Cerebellar nuclear complex (tissue), 1 donor: ENCODE measurements around the gene SSUH2.
"Not testable (repeated sequence)": the region's sequence is repeated elsewhere in the genome, so short reads cannot be mapped to it uniquely, and the experiment has no call there.

Experiments
- DNase-seq, 2 experiments: peaks; one replicate each; lab custom pipeline; 2025; lab: John Stamatoyannopoulos, UW

The SSUH2 gene

DNA sequence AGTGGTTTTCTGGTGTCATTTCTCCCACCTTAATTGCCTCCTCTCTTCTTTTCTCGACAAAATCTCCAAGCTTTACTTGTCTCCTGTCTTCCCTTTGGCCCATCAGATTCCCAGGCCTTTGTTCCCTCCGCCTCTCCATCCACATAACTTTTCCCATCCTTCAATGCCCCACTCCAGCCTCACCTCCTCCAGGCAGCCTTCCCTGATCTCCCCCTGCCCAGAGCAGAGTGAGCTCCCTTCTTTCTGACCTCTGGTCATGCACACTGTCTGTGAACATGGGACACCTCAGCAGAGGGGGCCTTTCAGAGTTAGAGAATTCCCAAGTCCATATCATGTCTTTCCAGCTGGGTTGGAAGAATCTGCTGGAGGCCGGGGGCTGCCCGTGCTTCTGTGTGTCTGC is 14.6 kb upstream of the SSUH2 start:
- DNase-seq: no peak

DNA sequence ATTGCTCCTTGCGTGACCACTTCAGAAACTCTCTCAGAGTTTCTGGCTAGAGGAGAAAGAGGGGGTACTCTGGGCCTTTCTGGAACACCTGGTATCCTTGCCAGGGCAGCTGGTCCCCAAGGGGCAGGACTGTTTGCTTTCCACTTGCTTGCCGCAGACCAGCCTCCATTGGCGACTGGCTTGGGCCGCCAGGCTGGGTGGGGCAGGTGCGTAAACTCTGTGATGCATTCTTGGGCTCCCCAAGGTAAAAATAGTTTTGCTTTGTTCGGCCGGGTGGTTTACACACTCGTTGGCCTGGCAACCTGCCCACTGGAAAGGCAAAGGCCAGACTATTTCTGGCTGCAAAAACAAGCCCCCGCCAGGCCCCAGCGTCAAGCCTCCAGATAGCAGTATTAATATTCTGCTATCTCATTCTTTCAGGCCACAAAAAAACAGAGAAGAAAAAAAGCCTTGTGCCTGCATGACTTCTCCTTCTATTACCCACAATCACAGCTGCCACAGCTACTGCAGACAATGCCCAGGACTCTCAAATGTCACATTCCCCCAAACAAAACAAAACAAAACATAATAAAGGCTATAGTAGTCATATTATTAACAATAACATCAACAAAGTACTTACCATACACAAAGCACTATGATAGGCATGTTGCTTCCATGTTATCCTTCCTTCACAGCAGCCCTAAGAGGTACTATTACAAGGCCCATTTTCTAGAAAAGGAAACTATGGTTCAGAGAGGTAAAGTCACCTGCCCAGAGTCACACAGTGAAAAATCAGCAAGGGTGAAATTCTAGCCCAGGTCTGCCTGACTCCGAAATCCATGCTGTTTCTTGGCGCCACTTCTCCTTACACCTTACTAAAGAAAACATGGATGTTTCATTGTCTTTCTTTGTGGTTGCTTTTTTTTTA is 14.0 kb upstream of the SSUH2 start:
- no peak for DNase-seq

DNA sequence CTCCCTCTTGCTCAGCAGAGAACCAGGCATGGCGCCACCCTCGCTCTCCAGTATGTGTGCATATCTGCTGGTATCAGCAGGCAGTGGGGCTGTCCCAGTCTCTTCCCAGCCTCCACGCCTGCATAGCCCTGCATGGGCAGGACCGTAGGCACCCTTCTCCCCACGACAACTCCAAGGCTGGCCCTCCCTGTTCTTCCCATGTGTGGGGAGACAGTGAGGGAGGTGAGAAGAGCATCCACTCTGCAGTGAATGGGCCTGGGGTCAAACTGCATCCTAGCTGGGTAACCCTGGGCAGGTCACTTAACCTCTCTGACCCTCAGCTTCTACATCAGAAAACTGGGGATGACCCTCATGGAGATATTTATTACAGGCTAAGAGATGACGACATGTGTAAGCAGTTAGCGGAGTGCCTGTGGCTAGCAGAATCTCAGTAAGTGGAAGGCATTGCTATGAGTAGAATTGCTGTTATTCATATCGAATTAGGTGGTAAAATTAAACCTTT is 13.3 kb upstream of the SSUH2 start:
- DNase-seq: no peak

DNA sequence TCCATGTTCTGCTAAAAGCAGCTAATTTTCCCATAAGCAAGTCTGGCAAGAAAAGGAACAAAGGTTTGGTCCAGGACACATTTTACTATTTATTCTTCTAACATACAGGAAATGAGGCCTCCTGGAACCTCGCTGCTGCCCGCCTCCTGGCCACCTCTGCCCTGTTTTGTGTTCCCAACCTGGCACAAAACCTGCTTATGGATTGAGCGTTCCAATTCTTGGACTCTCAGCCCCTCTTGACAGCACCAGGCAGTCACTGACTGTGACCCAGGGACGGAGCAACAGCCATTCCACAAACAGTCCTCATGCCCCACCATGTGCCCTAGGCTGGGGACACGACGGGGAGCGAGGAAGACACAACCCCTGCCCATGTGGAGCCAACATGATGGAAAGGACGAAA is 11.6 kb upstream of the SSUH2 start:
- DNase-seq: no peak

DNA sequence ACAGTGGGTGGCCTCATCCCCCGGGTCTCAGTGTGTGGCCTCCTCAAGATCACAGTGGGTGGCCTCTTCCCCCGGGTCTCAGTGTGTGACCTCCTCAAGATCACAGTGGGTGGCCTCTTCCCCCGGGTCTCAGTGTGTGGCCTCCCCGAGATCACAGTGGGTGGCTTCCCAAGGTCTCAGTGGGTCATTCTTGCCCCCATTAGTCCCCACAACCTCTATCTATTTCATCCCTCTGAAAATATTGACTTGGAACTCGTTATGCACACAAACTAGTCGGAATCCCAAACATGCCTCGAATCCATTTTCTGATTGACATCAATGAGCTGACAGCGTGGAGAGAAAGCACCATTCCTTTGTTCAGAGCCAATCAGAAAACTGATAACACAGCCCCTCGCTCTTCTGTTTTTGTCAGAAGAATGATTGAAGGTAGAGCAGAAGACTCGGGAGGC is 10.8 kb upstream of the SSUH2 start:
- DNase-seq: no peak

DNA sequence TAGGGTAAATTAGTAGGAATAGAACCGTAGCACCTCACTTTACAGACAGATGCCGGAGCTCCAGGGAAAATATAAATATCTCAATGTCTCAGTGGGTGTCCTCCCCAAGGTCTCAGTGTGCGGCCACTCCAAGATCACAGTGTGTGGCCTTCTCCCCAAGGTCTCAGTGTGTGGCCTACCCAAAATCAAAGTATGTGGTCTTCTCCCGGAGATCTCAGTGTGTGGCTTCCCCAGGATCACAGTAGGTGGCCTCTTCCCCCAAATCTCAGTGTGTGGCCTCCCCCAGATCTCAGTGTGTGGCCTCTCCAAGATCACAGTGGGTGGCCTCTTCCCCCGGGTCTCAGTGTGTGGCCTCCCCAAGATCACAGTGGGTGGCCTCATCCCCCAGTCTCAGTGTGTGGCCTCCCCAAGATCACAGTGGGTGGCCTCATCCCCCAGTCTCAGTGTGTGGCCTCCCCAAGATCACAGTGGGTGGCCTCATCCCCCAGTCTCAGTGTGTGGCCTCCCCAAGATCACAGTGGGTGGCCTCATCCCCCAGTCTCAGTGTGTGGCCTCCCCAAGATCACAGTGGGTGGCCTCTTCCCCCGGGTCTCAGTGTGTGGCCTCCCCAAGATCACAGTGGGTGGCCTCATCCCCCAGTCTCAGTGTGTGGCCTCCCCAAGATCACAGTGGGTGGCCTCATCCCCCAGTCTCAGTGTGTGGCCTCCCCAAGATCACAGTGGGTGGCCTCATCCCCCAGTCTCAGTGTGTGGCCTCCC is 10.2 kb upstream of the SSUH2 start:
- DNase-seq: not testable (repeated sequence)

DNA sequence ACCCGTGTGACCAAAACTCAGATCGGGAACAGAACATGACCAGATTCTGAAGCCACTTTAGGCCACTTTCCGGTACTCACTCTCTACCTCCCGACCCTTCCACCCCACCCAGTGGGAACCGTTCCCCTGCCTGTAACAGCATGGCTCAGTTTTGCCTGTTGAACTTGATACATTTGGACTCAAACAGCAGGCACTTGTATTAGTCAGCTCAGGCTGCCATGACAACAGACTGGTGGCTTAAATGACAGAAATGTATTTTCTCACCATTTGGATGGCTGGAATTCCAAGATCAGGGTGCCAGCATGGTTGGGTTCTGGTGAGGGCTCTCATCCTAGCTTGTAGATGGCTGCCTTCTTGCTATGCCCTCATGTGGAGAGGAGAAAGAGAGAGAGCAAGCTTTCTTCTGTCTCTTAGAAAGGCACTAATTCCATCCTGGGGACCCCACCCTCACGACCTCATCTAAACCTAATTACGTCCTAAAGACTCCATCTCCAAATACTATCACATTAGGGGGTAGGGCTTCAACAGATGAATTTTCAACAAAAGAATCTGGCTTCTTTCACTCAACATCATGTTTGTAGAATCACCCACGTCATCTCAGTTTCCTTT is 9.3 kb upstream of the SSUH2 start:
- DNase-seq: no peak

DNA sequence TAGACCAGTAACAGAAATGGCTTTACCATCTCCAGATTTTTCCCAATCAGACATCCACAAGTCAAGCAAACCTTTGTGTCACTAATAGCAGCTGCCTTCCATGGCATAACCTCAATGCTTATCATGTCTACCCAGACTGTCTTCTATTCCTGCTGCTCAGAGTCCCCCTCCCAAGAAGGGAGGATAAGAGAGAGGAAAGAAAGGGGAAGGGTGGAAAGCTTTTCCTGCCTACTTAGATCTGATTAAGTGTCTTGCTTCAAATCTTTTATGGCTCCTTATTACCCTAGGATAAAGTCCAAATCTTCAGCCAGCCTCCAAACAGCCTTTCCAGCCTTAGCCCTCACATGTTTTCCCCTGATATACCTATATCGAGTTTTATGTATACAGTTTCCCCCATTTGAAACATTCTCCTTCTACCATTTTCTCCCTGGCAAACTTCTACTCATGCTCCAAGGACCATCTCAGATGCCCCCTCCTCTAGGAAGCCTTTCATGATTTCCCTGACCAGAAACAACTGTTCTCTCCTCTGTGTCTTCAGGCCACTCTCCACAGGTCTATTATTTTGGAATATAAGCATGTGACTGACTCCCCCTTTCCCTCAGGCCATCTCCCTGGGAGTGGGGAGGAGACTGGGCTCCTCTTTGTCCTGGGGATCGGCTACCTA is 7.9 kb upstream of the SSUH2 start:
- no peak for DNase-seq

DNA sequence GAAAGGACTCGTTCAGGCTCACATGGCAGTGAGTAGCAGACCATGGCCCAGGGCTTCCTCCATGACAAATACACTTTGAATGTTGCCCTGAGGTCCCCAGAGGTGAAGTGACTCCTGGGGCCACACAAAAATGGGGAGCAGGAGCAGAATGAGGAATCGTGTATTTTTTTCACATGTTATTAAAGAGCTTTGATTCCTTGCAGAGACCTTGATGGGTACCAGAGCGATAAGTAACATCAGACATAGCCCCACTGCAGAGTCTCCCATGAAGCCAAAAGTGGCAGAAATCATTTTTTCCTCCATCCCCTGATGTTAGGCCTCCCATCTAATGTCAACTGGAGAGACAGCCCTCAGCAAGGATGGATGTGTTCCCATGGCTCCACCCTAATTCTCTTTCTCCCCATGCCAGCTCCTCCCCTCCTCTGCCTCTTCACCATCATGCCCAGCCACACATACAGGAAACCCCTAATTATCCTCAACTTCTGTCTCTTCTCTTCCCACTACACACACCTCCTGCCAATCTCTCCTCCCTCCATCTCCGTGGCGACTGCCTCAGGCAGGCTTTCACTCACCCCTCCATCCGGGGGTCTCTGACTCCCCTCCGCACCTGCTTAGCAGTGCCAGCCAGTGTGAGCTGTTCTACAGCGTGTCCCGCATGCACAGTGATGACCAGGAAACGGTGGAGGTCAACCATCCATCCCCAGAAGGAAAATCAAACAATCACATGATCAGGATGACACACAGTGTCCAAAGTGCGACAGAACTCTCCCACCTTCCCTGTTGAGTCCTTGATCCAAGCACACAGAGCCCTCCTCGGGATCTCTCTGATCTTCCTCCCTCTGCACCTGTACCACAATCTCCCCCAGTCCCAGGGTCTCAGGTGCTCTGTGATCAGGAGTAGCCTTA is 7.1 kb upstream of the SSUH2 start:
- no peak for DNase-seq

DNA sequence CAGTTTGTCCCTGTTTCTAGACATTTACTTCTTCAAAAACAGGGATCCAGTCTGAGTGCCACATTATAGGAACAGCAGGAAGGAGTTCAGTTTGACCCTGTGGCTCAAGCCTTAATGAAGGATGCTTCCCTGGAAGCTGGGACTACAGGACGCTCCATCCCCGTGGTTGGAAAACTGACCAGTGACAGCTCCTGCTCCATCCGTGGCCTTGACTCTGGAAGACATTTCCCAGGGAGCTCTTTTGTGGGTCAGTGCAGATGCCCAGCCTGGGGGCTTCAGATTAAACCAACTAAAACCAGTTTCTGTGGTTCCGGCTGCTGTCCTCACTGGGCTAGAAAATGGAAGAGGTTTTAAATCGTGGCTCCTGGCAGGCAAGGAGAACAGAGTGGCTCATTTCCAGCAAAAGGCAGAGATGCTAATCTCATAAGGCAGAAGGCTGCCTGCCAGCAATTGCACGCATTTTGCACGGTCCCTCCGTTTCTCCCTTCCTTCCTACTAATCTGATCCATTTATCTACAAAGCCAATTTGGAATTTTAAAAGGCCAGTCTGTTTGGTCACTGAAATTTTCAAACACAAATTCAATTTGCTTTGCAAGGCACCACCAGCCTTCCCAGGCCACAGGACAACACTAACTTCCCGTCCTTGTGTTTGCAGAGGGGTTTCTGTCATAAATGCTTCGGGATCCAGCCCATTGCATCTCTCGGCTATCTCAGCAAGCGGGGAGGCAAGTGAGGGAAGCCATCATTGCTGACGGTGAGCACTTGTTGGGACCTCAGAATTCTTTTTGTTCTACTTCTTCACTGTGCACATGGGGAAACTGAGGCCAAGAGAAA is 6.2 kb upstream of the SSUH2 start:
- no peak for DNase-seq

DNA sequence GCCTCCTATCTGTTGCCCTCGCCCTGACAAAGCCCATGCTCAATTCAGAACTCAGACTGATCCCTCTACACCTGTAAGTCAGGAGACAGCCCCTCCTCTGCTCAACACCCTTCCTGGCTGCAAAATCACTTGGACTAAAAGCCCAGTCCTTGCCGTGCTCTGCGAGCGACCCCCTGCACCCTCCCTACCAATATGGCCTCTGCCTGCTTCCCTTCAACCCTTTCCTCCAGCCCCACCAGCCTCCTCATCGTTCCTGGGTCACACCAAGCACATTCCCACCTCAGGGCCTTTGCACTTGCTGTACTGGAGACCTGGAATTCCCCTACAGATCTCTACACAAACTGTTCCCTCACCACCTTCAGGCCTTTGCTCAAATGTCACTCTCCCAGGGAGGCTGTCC is 5.2 kb upstream of the SSUH2 start:
- no peak for DNase-seq

DNA sequence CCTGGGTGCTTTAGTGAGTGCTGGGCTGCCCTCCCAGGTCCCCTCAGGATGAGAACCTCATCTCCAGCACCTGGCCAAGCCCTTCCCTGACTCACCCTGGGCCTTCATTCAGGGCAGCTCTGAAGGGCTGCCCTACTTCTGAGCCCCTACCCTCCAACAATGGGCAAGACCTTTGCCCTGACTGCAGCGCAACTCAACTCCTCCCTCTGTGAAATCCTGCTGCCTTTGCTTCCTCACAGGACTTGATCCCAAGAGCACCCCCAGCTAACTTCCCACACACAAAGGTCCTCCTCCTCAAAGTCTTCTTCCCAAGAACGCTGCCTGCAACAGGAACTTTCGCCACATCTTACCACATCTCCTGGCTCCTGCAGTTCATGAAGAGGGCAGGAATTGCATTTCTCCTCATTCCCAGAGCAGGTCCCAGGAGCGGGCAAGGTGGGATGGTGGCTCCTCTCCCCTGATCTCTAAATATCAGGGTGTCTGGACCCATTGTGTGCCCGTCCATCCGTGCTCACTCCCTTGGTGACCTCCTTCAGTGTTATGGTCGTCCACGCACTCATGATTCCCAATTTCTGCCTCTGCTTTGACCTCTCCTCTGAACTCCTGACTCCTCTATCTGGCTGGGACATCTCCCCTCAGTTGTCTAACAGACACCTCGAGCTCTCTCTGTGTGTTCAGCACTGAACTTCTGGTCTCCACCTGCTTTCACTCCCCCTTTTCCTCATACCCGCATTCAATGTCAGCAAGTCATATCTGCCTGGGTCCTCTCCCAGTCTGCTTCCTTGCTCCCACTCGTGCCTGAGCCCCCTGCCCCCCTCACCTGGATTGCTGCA is 4.5 kb upstream of the SSUH2 start:
- DNase-seq: no peak

DNA sequence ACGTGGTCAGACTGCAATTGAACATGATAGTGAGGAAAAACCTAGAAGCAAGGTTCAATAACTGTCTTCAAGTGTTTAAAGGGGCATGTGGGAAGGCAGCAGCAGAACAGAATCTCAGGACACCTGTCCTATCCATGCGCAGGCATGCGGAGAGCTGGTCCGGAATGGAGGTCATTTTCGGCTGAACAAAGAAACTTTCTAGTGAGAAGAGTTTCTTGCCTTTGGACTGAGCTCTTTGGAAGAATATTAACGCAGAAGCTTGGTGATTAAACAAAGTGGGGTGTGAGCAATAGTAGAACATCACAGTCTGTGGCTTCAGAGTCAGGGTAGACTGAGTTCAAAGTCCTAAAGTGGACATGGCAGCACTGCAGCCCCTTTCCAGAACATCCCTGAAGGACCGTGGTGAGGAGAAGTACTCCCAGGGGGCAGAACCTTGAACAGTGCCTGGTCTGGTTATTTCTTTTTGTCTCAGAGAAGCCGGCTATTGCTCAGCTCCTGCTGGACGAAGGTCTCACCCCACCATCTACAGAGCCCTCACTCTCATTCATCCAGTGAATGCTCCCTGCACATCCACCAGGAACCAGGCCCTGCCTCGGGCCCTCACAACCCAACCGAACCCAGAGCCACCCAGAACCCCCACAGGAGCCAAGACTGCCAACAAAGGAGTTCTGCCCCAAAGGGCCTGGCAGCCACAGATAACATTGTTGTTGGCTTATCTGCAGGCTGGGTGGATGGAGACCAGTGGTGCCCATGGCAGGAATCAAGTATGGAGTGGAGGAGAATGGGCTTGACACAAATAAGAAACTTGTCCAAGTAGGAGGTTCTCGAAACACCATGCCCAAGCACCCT is 2.8 kb upstream of the SSUH2 start:
- DNase-seq: no peak

DNA sequence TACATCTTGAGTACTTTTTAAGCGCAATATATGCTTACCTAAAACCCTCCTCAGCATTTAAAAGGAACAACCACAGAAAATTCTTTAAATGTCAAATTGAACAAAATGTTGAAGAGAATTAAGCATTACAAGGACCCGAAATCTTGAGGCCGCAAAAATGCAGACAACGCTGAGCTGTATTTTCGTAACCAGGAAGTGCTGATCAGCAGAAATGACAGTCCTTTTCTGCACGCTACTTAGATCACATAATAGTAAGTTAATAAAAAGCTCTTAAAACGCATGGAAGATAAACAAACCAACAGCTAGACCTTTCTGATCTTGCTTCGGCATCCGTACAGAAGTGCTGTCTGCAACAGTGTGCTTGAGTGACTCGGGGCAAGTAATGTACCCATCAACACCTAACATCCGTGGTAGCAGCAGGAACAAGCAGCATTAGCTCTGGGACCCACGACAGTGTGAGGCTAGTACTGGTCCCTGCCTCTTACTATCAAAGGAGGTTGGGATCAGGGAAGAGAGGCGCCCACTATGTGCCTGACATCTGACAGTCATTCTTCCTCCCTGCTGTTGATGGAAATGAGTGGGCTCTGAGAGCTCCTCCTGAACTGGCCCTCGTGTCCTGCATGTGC is 1.8 kb upstream of the SSUH2 start:
- DNase-seq: no peak

DNA sequence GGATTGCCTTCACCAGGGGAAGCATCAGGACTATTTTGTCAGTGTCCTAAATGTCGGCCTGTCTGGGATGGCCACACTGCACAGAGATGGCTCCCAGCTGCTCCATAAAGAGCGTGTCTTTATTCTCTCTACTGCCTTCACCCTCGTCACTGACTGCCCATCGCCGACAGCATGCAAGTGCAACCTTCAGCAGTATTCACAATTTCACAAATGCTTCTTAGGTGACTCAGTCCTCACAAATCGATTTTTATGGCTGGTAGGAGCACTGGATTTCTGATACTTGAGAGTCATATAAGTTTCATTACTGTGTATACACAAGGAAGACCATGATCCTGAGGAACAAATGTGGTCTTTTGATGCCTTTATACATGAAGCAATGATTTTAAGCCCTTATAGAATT is 1.1 kb upstream of the SSUH2 start:
- DNase-seq: no peak

DNA sequence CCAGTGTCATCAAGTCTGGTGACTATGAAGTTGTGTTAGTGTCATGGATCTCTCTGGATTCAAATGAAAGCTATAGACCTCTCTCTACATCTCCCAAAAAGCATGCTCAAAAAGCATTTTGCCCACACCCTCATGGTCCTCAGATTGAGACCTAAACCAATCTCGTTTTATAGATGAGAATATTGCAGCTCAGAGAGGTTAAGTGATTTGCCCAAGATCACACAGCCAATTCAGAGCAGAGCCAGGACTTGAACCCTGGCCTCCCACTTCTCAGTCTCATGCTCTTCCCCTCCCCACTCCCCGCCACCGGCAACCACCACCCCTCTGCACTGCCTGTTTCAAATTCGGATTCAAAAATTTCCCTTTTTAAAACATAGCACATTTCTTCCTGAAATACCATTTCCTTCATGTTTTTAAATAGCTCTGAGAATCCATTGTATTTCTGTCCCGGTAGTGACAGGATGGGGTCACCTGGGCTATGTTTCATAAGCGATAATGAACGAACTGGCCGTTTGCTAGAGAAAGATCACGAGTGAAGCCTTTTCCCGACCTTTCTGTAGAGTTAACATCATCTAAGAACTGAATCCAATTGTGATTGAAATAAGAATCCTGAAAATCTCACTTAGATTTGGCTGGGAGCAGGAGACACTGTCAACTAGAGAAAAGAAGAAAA is 769 bp downstream of the SSUH2 start:
- DNase-seq: no peak

DNA sequence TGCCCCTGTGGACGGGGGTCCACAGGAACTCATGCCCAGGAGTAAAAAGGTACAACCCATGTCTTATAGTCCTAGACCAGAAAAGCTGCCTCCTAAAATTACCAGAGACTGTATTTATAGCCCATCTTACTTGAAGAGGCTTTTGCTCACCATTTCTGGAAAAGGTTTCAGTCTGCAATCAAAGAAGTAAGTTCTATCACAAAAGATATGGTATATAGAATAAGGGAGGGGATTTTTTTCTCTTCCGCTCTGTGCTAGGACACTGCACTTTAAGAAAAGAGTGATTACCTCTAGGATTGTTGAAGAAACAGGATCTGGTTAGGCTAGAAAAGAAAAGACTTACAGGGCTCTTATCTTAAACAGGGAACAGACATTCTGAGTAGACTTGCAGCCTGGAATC is 2.6 kb downstream of the SSUH2 start:
- no peak for DNase-seq
